ENCODE results near the gene OXCT1. TPM values are rescaled to one million over a fixed set of nuclear protein-coding genes. Genes with fewer than 3 reads are reported as not detected.

Gene OXCT1
- total and polyA plus RNA-seq, 2 of the 8 experiments (the other 6 are each of a cell fraction or from before 2014, with no cell fraction given) = 10.1 to 28.2 TPM

DNA sequence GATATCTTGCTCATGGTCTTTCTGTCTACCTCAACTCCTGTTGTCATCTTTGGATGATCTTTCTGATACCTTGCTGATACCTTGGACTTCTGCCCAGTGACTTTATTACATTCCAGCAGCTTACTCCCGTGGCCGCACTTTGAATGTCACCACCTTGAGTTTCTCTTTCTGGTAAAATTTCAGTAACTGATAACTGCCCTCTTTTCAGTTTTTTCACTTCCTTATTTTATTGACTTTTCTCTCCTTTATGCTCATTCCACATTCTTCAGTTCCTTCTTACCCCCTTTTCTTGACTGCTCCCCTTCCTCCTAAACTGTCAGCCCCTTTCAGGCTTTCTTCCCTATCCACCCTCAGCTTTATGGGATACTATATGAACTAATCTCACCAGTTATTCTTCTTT is 47.9 kb upstream of the OXCT1 start:
- no peak overlapping the region for H2AFZ ChIP-seq (ENCODE audit: low read length)

More for the DNA sequence above, 47.9 kb upstream of the OXCT1 start:
- no peak overlapping the region for H4K5ac ChIP-seq (ENCODE audit: insufficient read length, low read depth, low read length)
- FAIRE-seq (no peak), DNase-seq (ENCODE audit: low read depth in 1 of 2, low spot score in 2 of 2) (no peak)
- H4K8ac ChIP-seq (ENCODE audit: extremely low read depth, insufficient read depth, low read length) = no peak overlapping the region
- no peak for TF ChIP-seq SRF (IDR thresholded peaks at IDR 0.05; ENCODE audit: low read depth, low read length)
- no peak for TF ChIP-seq CBX5 (IDR thresholded peaks at IDR 0.05; ENCODE audit: low read depth, low read length)
- no peak for TF ChIP-seq SIX5 (IDR thresholded peaks at IDR 0.05; ENCODE audit: low read depth, low read length)
- TF ChIP-seq POLR2A (IDR thresholded peaks at IDR 0.05; ENCODE audit: control extremely low read depth in 1 of 2, low read depth in 2 of 2, low read length in 2 of 2) = no peak
- TF ChIP-seq, protein P1, sequence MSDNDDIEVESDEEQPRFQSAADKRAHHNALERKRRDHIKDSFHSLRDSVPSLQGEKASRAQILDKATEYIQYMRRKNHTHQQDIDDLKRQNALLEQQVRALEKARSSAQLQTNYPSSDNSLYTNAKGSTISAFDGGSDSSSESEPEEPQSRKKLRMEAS (IDR thresholded peaks at IDR 0.05) = no peak
- no peak for TF ChIP-seq TAF7 (optimal IDR thresholded peaks at IDR 0.05; ENCODE audit: borderline replicate concordance, low read depth, low read length)
- TF ChIP-seq FOSL1 (IDR thresholded peaks at IDR 0.05; ENCODE audit: insufficient read depth, low read depth, low read length) = no peak
- TF ChIP-seq RBBP5 (IDR thresholded peaks at IDR 0.05; ENCODE audit: borderline replicate concordance, low read depth, low read length) = no peak
- no peak overlapping the region for H2AK5ac ChIP-seq (ENCODE audit: low read depth, low read length)
- H3K14ac ChIP-seq (ENCODE audit: insufficient read length) = no peak overlapping the region
- no peaks in the 10 kb centered on the region for H3K27me3 ChIP-seq (replicated peaks in 1 of 4; ENCODE audit: control insufficient read depth in 3 of 4, extremely low read depth in 1 of 4, insufficient read depth in 3 of 4, low read length in 3 of 4)
- H3K23me2 ChIP-seq (ENCODE audit: low read depth, low read length) = no peaks in the 10 kb centered on the region; the same call in 1 of the 2 replicates
- H4K20me1 ChIP-seq (replicated peaks in 1 of 2; ENCODE audit: control insufficient read depth in 1 of 2, insufficient read depth in 2 of 2, low read length in 2 of 2) = no peaks in the 10 kb centered on the region
- ChIA-PET POLR2A (ENCODE audit: partially characterized antibody) (interaction anchor here (1.5 kb wide), 1 partner anchor 14 kb away, joined by 4 read pairs; the partner anchor contains the start of gene RIMOC1), CTCF (ENCODE audit: partially characterized antibody) (no interaction called here)
- no peak overlapping the region for H3K4me3 ChIP-seq (ENCODE audit: extremely low read depth in 1 of 4, insufficient read depth in 2 of 4, low read depth in 3 of 4, low read length in 4 of 4)
- no peak overlapping the region for H3K4me2 ChIP-seq (ENCODE audit: insufficient read depth in 1 of 2, low read depth in 2 of 2, low read length in 2 of 2)
- no peaks in the 10 kb centered on the region for H3K79me2 ChIP-seq (ENCODE audit: control insufficient read depth in 1 of 2, insufficient read depth in 2 of 2, low read length in 2 of 2)
- no peak overlapping the region for H2BK12ac ChIP-seq (ENCODE audit: low read depth, low read length)
- no peak overlapping the region for H2BK15ac ChIP-seq (ENCODE audit: low read length)
- no peak overlapping the region for H3K56ac ChIP-seq (replicated peaks; ENCODE audit: insufficient read length, low read depth, low read length)
- H3K4ac ChIP-seq (replicated peaks; ENCODE audit: insufficient read length, low read depth, low read length) = no peak overlapping the region
- H2BK20ac ChIP-seq (ENCODE audit: low read length) = no peak overlapping the region
- H2BK120ac ChIP-seq (replicated peaks; ENCODE audit: low read depth, low read length) = no peak overlapping the region
- no peak overlapping the region for H3K9ac ChIP-seq (replicated peaks in 1 of 4; ENCODE audit: extremely low read depth in 1 of 4, low read depth in 3 of 4, low read length in 3 of 4)
- peaks cover 4 to 45% (median 27%) of the 10 kb centered on the region in 4 experiments; a peak in 7 of 8 replicates for H3K36me3 ChIP-seq (ENCODE audit: control insufficient read depth in 2 of 4, insufficient read depth in 4 of 4, low read length in 3 of 4)
- no peak overlapping the region for H4K91ac ChIP-seq (replicated peaks; ENCODE audit: insufficient read length, low read length)
- no peak overlapping the region for H3K27ac ChIP-seq (ENCODE audit: low read depth, low read length)
- H3K79me1 ChIP-seq (ENCODE audit: low read depth, low read length) = no peaks in the 10 kb centered on the region
- WGBS, 2 experiments (ENCODE audit: extremely low coverage in 1 of 2, insufficient coverage in 1 of 2, insufficient read length in 1 of 2, insufficient replicate concordance in 2 of 2, low coverage in 1 of 2, low lambda C conversion rate in 2 of 2, missing lambda C conversion rate in 1 of 2) = 100% methylated on average over 2 of the region's 2 CpGs; no CpG with 5 or more reads in 1 of the 2 experiments
- no peaks in the 10 kb centered on the region for H3K9me3 ChIP-seq (ENCODE audit: insufficient read depth in 2 of 2, low read depth in 1 of 2, low read length in 1 of 2)
- H3K23ac ChIP-seq (ENCODE audit: insufficient read length) = no peak overlapping the region
- no peak overlapping the region for H3K18ac ChIP-seq (ENCODE audit: extremely low read depth, low read length)
- no peak overlapping the region for H2BK5ac ChIP-seq (ENCODE audit: low read depth, low read length)
- H3K4me1 ChIP-seq (replicated peaks in 1 of 4; ENCODE audit: control insufficient read depth in 3 of 4, insufficient read depth in 4 of 4, low read length in 3 of 4) = no peaks in the 10 kb centered on the region

Measured in H1 (cell line).